GM12892 (cell line): ENCODE data around the gene DQX1.

ENCODE experiments used
- POLR2A ChIP-seq: IDR thresholded peaks from 2 replicates; pipeline ENCODE4 v1.6.1; 2011; ENCODE audit warnings: low read depth, low read length, control low read depth
- POLR2AphosphoS5 ChIP-seq: IDR thresholded peaks from 2 replicates; pipeline ENCODE4 v1.6.1; 2011; ENCODE audit warnings: low read depth, low read length, control low read depth

GRCh38 chr2:74524005-74524404 lies 2.0 kb downstream of the DQX1 start:
- TF ChIP-seq POLR2AphosphoS5 (no peak), POLR2A (no peak)
